Left lobe of liver (tissue), 2 donors: Measurements from ENCODE around the gene DNAJB13. TPM values are rescaled to one million over a fixed set of nuclear protein-coding genes. Genes with fewer than 3 reads are reported as not detected.

ENCODE experiments used
- ATAC-seq: fragments of 200-7000 bp; cut with Tn5 transposase; one replicate; pipeline ENCODE4 v1.9.1; 2020; ENCODE audit warnings: mild to moderate bottlenecking, moderate library complexity
- DNase-seq: peaks from one replicate; pipeline ENCODE4 v3.0.0-alpha.2; 2020; ENCODE audit warnings: low spot score
- total RNA-seq: library from RNA; stranded (reverse); gene quantifications from one replicate; pipeline ENCODE4 v1.2.1, GENCODE V29; 2021
- donor health status: DM: no; HTN: no; CAD: no; lungs with moderate emphysema.
- donor health status: DM: no; HTN: yes; CAD: no.

The DNAJB13 gene
- total RNA-seq, 1 donor from 2014 or later = not detected

- DNase-seq (no peak), ATAC-seq (no peak)
These were observed 61.4 kb downstream of the DNAJB13 start for GRCh38 chr11:74012074-74012809.

DNA sequence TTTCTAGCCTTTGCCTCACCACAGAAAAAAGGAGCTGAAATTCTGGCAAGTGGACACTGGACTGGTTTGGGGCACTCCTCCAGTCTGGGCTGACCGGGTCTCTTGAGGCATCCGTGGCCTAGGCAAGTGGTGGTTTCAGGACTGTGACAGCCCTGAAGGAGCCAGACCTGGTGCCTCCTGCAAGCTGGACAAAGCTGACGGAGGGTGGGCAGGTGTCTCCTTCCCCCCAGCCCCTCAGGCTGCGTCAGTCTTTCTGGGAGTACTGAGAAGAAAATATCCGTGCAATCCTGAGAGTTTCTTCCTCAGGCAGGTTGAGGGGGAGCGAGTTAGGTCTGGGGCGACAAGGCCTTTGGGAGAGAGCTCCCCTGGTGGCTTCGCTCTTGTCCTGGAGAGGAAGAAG lies 62.3 kb downstream of the DNAJB13 start:
- no peak for ATAC-seq
- no peak for DNase-seq

DNA sequence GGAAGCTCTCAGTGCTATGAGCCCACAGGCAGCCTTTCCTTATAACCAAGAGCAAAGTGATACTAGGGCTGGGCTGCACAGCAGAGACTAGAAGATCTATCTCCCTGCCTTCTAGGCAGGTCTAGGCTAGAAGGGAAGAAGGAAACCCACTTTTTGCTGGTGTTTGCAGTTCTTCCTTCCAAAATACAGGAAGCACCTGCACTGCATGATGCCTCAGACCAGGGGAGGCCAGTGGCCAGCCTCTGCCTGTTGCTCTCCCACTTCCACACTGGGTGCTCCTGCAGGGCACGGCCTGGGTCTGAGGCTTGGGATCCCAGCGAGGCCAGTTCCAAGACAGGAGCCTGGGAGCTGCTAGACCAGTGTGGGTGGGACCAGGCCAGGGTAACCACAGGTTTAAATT lies 64.1 kb downstream of the DNAJB13 start:
- ATAC-seq (no peak), DNase-seq (no peak)

GRCh38 chr11:74015919-74016684 lies 65.3 kb downstream of the DNAJB13 start:
- DNase-seq (no peak), ATAC-seq (no peak)

DNA sequence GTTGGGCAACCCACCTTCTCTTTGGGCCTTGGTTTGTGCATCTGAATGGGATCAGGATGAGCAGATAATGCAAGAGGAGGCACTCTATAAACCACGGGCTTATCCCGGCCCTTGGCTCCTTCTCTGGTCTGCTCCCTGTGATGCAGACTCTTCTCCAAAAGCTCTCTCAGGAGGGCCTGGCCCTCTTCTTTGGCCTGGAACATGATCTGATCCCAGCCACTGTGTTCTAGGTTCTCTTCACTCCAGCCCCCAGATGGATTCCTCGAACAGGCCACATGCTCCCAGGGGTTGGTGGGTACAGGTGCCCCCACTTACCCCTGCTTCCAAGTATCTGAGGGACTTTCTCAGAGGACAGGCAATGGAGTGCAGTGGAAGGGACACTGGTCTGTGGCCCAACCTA lies 66.8 kb downstream of the DNAJB13 start:
- no peak for DNase-seq

DNA sequence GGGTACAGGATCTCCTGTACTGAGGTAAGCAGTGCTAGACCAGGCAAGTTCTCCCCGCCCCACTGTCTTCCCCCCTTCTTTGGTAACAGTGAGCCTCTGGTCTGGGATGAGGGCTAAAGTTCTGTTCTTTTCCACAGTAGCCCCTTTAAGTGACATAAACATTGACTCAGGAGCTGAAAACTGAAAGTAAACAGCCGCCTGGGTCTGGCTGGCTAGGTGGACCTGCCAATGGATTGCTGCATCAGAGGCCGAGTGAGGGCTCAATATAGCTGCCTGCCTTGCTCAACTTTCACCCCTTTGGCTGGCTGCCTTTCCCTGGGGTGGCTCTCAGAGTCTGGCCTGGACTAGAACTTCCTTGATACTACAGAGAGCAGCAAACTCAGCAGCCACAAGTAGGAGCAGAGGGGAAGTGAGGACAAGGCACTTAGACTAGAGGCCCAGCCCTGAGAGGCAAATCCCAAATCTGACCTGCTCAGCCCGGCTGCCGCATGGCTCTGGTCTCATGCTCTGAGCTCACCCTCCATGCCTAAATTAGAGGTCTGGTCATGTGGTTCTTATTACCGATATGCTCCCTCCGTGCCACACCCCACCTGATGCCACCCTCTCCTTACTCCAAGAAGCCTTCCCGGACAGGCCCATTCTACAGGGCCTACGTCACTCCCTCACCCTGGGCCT lies 67.6 kb downstream of the DNAJB13 start:
- peak; percentile 87 for ATAC-seq

More for the DNA sequence above, 66.8 kb downstream of the DNAJB13 start:
- no peak for ATAC-seq

DNA sequence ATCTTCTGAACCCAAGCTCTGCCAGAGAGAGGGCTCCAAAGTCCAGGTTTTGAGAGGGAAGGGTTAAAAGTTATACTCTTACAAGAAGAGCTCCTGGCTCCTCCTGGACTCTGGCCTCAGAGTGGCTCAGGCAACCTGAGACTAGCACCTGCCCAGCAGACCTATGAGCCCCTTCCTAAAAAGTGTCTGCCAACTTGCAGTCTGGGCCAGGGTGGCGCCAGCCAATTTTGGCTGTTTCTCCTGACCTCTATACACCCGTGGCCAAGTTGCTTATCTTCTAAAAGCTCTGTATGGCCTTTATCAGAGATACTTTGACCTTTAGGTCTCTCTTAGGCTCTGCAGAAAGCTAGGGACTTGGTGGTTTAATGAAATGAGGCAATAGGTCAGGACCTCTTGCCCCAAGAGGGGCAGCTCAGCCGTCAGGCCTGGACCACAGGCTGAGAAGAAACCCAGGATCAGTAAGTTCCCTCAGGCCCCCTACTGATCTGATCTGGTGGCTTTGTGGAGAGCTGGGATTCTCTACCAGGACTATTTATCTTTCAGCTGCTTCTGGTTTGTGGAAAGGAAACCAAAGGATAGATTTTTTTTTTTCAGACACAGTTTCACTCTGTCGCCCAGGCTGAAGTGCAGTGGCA lies 68.4 kb downstream of the DNAJB13 start:
- DNase-seq (peak; percentile 85), ATAC-seq (peak; percentile 76)

More for the DNA sequence above, 67.6 kb downstream of the DNAJB13 start:
- DNase-seq = peak; percentile 97

DNA sequence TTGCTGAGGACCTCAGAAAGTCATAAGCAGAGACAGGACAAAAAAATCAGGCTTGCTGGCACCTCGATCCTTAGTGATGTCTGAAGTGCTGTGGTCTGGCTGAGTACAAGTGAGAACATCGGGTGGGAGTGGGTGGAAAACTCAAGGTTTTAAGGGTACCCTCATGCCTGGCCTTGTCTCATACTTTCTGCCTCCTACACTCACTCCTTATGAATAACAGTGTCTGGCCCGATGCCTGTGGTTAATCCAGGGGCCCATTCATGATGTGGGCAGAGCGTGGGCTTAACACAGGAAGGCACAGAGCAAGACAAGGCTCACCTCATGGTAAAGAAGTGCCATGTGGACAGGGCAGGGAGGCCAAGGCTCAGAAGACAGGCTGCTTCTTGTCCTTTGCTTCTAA lies 69.0 kb downstream of the DNAJB13 start:
- DNase-seq (no peak), ATAC-seq (no peak)

Other genes starting within 250 kb of the DNAJB13 start
- 57.2 TPM for gene RAB6A, start 190.0 kb upstream of the DNAJB13 start, total RNA-seq
- gene MRPL48, start 163.2 kb upstream of the DNAJB13 start, total RNA-seq = 14.9 TPM
- 47.9 TPM for gene COA4, start 74.2 kb upstream of the DNAJB13 start, total RNA-seq
- 9.9 TPM for gene PAAF1, start 74.0 kb upstream of the DNAJB13 start, total RNA-seq
- 6.1 TPM for gene UCP2, start 31.8 kb downstream of the DNAJB13 start, total RNA-seq
- gene UCP3, start 58.1 kb downstream of the DNAJB13 start, total RNA-seq = 0.58 TPM
- gene C2CD3, start 220.0 kb downstream of the DNAJB13 start, total RNA-seq = 7.0 TPM
- 11.4 TPM for gene PPME1, start 220.3 kb downstream of the DNAJB13 start, total RNA-seq